ENCODE results near the gene SRSF3. TPM values are rescaled to one million over a fixed set of nuclear protein-coding genes. Genes with fewer than 3 reads are reported as not detected.
"Not testable (repeated sequence)": the region's sequence is repeated elsewhere in the genome, so short reads cannot be mapped to it uniquely, and the experiment has no call there.

Gene SRSF3
- total RNA-seq, 2 experiments from 2014 or later: 394 to 441 TPM

GRCh38 chr6:36651659-36652379 lies 57.7 kb downstream of the SRSF3 start:
- H3K4me3 Mint-ChIP-seq: no peak overlapping the region
- ChIA-PET POLR2A (no interaction called here), CTCF (interaction anchor here (0.6 kb wide), 1 partner anchor 456 kb away, joined by 3 read pairs; no protein-coding TSS in a partner anchor)
- no peaks in the 10 kb centered on the region for H3K9me3 Mint-ChIP-seq
- H3K36me3 Mint-ChIP-seq (ENCODE audit: low read depth): no peaks in the 10 kb centered on the region
- no peak for DNase-seq
- H3K27ac Mint-ChIP-seq: no peak overlapping the region
- H3K4me1 Mint-ChIP-seq: peaks cover 2% of the 10 kb centered on the region
- H3K27me3 Mint-ChIP-seq: peaks cover 41% of the 10 kb centered on the region

- H3K27ac Mint-ChIP-seq; DNase-seq; H3K9me3 Mint-ChIP-seq; H3K4me1 Mint-ChIP-seq; H3K36me3 Mint-ChIP-seq (ENCODE audit: low read depth); H3K4me3 Mint-ChIP-seq: not testable (repeated sequence)
- H3K27me3 Mint-ChIP-seq: peaks cover 62% of the 10 kb centered on the region
- CTCF ChIA-PET: interaction anchor here (0.6 to 1.2 kb wide), 3 partner anchors 12 to 183 kb away, joined by 3 to 4 read pairs (median 3); no protein-coding TSS in a partner anchor
- POLR2A ChIA-PET: interaction anchor here (0.6 kb wide), 1 partner anchor 9 kb away, joined by 5 read pairs; no protein-coding TSS in a partner anchor
Measured at GRCh38 chr6:36654469-36654868, 60.3 kb downstream of the SRSF3 start.

Small RNAs within 50 kb of the gene (microRNA-seq; reads per million reads assigned to microRNA genes)
- not detected for gene MIR3925 (ENCODE audit: borderline microRNAs expressed, borderline replicate concordance)

Other genes starting within 250 kb of the SRSF3 start
- 10 to 100 TPM; 13.4 to 15.3 TPM for gene ETV7, start 206.7 kb upstream of the SRSF3 start, total RNA-seq
- under 1 TPM; 0.17 to 0.40 TPM for gene PXT1, start 151.5 kb upstream of the SRSF3 start, total RNA-seq
- gene KCTD20, start 151.4 kb upstream of the SRSF3 start, total RNA-seq: 10 to 100 TPM; 49.7 to 49.8 TPM
- 100 to 1,000 TPM in 1 of 2 experiments, 10 to 100 TPM in 1; 99.1 to 114 TPM for gene STK38, start 46.9 kb upstream of the SRSF3 start, total RNA-seq
- gene CDKN1A, start 84.4 kb downstream of the SRSF3 start, total RNA-seq: 10 to 100 TPM; 36.7 to 39.5 TPM
- gene RAB44, start 103.5 kb downstream of the SRSF3 start, total RNA-seq: under 1 TPM; 0.08 to 0.15 TPM
- gene CPNE5, start 245.1 kb downstream of the SRSF3 start, total RNA-seq: under 1 TPM; 0.47 to 1.00 TPM

Data from activated CD4-positive, alpha-beta T cell treated with anti-CD3 and anti-CD28 coated beads, Interleukin-2, amount 10 ng/mL, durations not matched to agents 7 days and 5 days (primary cell).